Liver (tissue), 3 donors: ENCODE measurements around the gene RAB11FIP3.

Experiments used
- ATF3 ChIP-seq: IDR thresholded peaks from 2 replicates; pipeline ENCODE4 v1.6.1; 2016; ENCODE audit warnings: antibody characterized with exemption
- CTCF ChIP-seq: fragments of 150-350 bp; IDR thresholded peaks from 2 replicates; pipeline ENCODE4 v1.5.1; 2017; ENCODE audit warnings: improper control_type of control experiment, low read depth, low read length; ENCODE audit not compliant: missing input control
- EGR1 ChIP-seq, 2 donors: IDR thresholded peaks; 2 replicates each; pipeline ENCODE4 v1.6.1; 2016 to 2018; ENCODE audit warnings: antibody characterized with exemption in 2 of 2, low read depth in 2 of 2
- GABPA ChIP-seq, 2 donors: IDR thresholded peaks in 1 of 2; conservative IDR thresholded peaks in 1 of 2; 2 replicates each; pipeline ENCODE4 v1.6.1; 2016; ENCODE audit warnings: antibody characterized with exemption in 2 of 2, mild to moderate bottlenecking in 1 of 2, moderate library complexity in 1 of 2
- MAX ChIP-seq: IDR thresholded peaks from 2 replicates; pipeline ENCODE4 v1.6.1; 2016; ENCODE audit warnings: antibody characterized with exemption
- RAD21 ChIP-seq, 2 donors: IDR thresholded peaks; 2 replicates each; pipeline ENCODE4 v1.6.1; 2016; ENCODE audit warnings: antibody characterized with exemption in 2 of 2, mild to moderate bottlenecking in 2 of 2
- REST ChIP-seq: IDR thresholded peaks from 2 replicates; pipeline ENCODE4 v1.6.1; 2016; ENCODE audit warnings: antibody characterized with exemption, mild to moderate bottlenecking
- RXRA ChIP-seq, 2 donors: IDR thresholded peaks; 2 replicates each; pipeline ENCODE4 v1.6.1; 2017 to 2018; ENCODE audit warnings: antibody characterized with exemption in 2 of 2, mild to moderate bottlenecking in 1 of 2
- SP1 ChIP-seq: IDR thresholded peaks from 2 replicates; pipeline ENCODE4 v1.6.1; 2018; ENCODE audit warnings: antibody characterized with exemption, mild to moderate bottlenecking
- TAF1 ChIP-seq: conservative IDR thresholded peaks from 2 replicates; pipeline ENCODE4 v1.6.1; 2016; ENCODE audit warnings: antibody characterized with exemption, mild to moderate bottlenecking
- YY1 ChIP-seq: IDR thresholded peaks from 2 replicates; pipeline ENCODE4 v1.6.1; 2016; ENCODE audit warnings: antibody characterized with exemption, mild to moderate bottlenecking
- ZBTB33 ChIP-seq: IDR thresholded peaks from 2 replicates; pipeline ENCODE4 v1.6.1; 2016; ENCODE audit warnings: antibody characterized with exemption
- donor health status: healthy.
- donor health status: healthy.

GRCh38 chr16:520847-521246, 95.4 kb downstream of the RAB11FIP3 start:
- TF ChIP-seq CTCF (no peak), ZBTB33 (no peak), EGR1 (IDR thresholded peaks at IDR 0.05; ENCODE audit: low read depth in 2 of 2) (no peak), RAD21 (IDR thresholded peaks at IDR 0.05) (no peak), MAX (no peak), YY1 (no peak), TAF1 (no peak), REST (no peak), SP1 (no peak), RXRA (IDR thresholded peaks at IDR 0.05) (no peak), GABPA (IDR thresholded peaks at IDR 0.05 in 1 of 2, conservative IDR thresholded peaks at IDR 0.05 in 1 of 2) (no peak), ATF3 (no peak)
